Adrenal gland (tissue), 5 donors: Measurements from ENCODE around the gene HOXB7.

Experiments
- POLR2A ChIP-seq, 2 donors: fragments of 450-650 bp; IDR thresholded peaks; one replicate each; pipeline ENCODE4 v1.6.1; 2017; ENCODE audit warnings: antibody characterized with exemption in 2 of 2, mild to moderate bottlenecking in 2 of 2, moderate library complexity in 1 of 2
- TF ChIP-seq, protein P1 (sequence below), 6 experiments: fragments of 450-650 bp in 4 of 6; fragments of 200-600 bp in 2 of 6; sonication (generic) in 1 of 6; IDR thresholded peaks; 1 replicate in 5 of 6; 2 replicates in 1 of 6; pipeline versions ENCODE4 v1.5.1 to v1.8.0; 2016 to 2021; ENCODE audit warnings: antibody characterized with exemption in 6 of 6, mild to moderate bottlenecking in 2 of 6, moderate library complexity in 1 of 6
- donor health status: DM: no; HTN: no; CAD: no.

DNA sequence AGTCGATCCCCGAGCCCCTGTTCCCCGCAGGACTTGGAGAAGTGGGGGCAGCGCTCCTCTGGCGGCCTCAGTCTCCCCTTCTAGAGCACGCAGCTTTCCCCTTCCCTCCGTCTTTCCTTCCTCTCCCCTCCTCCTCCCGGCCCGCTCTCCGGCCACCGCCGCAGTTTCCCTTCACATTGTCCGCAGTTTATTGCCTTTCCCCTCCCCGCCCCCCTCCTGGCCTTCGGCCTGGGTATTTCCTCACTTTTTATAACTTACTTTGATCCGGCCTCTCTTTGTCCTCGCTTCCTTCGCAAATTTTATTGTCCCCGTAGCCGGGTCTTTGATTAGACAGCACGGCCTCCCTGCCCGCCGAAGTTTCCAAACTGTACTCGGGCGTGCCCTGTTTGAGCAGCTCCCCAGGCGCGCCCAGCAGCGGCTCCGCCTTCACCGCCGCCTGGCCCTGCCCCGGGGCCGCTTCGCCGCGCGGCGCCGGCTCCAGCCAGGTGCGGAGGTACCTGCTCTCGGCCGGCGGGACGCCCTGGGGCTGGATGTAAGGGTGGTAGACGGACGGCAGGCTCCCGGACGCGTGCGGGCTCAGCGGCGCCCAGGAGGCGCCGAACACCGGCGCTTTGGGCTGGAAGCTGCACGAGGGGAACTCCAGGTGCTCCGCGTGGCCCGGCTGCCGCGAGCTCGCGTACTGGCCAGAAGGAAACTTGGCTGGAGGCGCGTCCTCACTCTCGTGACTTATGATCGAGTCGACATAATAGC, 14.9 kb upstream of the HOXB7 start:
- TF ChIP-seq, protein P1, sequence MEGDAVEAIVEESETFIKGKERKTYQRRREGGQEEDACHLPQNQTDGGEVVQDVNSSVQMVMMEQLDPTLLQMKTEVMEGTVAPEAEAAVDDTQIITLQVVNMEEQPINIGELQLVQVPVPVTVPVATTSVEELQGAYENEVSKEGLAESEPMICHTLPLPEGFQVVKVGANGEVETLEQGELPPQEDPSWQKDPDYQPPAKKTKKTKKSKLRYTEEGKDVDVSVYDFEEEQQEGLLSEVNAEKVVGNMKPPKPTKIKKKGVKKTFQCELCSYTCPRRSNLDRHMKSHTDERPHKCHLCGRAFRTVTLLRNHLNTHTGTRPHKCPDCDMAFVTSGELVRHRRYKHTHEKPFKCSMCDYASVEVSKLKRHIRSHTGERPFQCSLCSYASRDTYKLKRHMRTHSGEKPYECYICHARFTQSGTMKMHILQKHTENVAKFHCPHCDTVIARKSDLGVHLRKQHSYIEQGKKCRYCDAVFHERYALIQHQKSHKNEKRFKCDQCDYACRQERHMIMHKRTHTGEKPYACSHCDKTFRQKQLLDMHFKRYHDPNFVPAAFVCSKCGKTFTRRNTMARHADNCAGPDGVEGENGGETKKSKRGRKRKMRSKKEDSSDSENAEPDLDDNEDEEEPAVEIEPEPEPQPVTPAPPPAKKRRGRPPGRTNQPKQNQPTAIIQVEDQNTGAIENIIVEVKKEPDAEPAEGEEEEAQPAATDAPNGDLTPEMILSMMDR (IDR thresholded peaks at IDR 0.05), result no peak
- no peak for TF ChIP-seq POLR2A (IDR thresholded peaks at IDR 0.05)
